BJ (cell line): ENCODE data around the gene EFCAB8. TPM values are rescaled to one million over a fixed set of nuclear protein-coding genes. Genes with fewer than 3 reads are reported as not detected.
"Not testable (repeated sequence)": the region's sequence is repeated elsewhere in the genome, so short reads cannot be mapped to it uniquely, and the experiment has no call there.

Experiments used
- CTCF ChIA-PET: fragments of 350-600 bp; formaldehyde crosslinking; extraction: SDS; loops from one replicate; lab custom pipeline; 2021; ENCODE audit warnings: antibody characterized with exemption, inconsistent platforms; lab: Yijun Ruan, JAX
- POLR2A ChIA-PET: fragments of 300-600 bp; sonication (Branson Sonifier 250); formaldehyde crosslinking; extraction: SDS; loops from one replicate; lab custom pipeline; 2021; ENCODE audit warnings: antibody characterized with exemption; lab: Charles Lee
- DNase-seq: peaks from one replicate; pipeline ENCODE4 v3.0.0-alpha.2; 2011; ENCODE audit warnings: low read depth
- H3K27me3 ChIP-seq: 2 replicates; pipeline ENCODE4 v1.6.0; 2011; ENCODE audit warnings: low read length; ENCODE audit not compliant: control insufficient read depth, insufficient read depth
- H3K36me3 ChIP-seq: 2 replicates; pipeline ENCODE4 v1.5.1; 2011; ENCODE audit warnings: low read length; ENCODE audit not compliant: control insufficient read depth, insufficient read depth
- H3K4me3 ChIP-seq: 2 replicates; pipeline ENCODE4 v1.5.1; 2011; ENCODE audit warnings: low read depth, mild to moderate bottlenecking, control low read depth, low read length
- polyA plus RNA-seq: library from polyadenylated mRNA; depleted of rRNA; stranded (reverse); fragments of >200 nt; gene quantifications from 2 replicates; pipeline ENCODE4 v1.2.3, GENCODE V29; 2011
- TF ChIP-seq, protein P1 (sequence below): IDR thresholded peaks from 2 replicates; pipeline ENCODE4 v1.5.1; 2011; ENCODE audit warnings: low read depth, mild to moderate bottlenecking, control low read depth, inconsistent platforms, low read length, moderate library complexity; ENCODE audit not compliant: insufficient read depth

EFCAB8 gene
- polyA plus RNA-seq, 1 experiment = not detected

DNA sequence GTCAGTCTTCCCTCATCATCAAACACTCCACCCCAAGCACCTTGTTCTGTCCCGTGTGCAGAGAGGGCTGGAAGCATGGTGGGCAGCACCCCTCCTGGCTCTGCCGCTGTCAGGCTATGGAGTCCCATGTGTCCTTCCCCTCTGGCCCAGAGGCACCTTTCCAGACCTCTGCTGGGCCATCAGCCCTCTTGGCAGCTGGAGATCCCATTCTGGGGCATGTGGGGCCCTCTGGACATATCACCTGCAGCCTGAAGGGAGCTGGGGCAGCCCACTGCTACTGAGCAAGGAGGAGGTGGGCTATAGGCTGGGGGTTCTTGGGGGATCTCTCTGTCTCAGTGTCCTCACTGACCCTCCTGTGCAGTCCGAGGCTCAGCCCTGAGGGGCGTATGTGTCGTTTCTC is 103.3 kb downstream of the EFCAB8 start:
- H3K4me3 ChIP-seq = no peak overlapping the region
- ChIA-PET POLR2A (no interaction called here), CTCF (interaction anchor here (1.7 kb wide), 1 partner anchor 17 kb away, joined by 5 read pairs; no protein-coding TSS in a partner anchor)
- H3K36me3 ChIP-seq = no peaks in the 10 kb centered on the region
- TF ChIP-seq, protein P1, sequence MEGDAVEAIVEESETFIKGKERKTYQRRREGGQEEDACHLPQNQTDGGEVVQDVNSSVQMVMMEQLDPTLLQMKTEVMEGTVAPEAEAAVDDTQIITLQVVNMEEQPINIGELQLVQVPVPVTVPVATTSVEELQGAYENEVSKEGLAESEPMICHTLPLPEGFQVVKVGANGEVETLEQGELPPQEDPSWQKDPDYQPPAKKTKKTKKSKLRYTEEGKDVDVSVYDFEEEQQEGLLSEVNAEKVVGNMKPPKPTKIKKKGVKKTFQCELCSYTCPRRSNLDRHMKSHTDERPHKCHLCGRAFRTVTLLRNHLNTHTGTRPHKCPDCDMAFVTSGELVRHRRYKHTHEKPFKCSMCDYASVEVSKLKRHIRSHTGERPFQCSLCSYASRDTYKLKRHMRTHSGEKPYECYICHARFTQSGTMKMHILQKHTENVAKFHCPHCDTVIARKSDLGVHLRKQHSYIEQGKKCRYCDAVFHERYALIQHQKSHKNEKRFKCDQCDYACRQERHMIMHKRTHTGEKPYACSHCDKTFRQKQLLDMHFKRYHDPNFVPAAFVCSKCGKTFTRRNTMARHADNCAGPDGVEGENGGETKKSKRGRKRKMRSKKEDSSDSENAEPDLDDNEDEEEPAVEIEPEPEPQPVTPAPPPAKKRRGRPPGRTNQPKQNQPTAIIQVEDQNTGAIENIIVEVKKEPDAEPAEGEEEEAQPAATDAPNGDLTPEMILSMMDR = no peak
- peaks cover 3% of the 10 kb centered on the region; the same call in 1 of the 2 replicates for H3K27me3 ChIP-seq
- no peak for DNase-seq

DNA sequence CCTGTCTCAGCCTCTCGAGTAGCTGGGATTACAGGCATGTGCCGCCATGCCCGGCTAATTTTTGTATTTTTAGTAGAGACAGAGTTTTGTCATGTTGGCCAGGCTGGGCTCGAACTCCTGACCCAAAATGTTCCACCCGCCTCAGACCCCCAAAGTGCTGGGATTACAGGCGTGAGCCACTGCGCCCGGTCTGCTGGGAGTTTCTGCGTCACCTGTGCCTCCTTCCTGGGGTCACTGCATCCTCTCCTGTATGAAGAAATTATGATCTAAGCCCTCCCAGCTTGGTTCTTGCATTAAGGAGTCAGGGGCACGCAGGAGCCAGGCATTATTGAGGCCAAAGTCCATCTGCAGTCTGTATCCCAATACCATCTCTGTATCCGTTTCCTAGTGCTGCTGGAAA is 103.9 kb downstream of the EFCAB8 start:
- H3K27me3 ChIP-seq, H3K4me3 ChIP-seq, DNase-seq, H3K36me3 ChIP-seq, POLR2A ChIA-PET: not testable (repeated sequence)
- CTCF ChIA-PET = interaction anchor here (1.7 kb wide), 1 partner anchor 17 kb away, joined by 5 read pairs; no protein-coding TSS in a partner anchor

DNA sequence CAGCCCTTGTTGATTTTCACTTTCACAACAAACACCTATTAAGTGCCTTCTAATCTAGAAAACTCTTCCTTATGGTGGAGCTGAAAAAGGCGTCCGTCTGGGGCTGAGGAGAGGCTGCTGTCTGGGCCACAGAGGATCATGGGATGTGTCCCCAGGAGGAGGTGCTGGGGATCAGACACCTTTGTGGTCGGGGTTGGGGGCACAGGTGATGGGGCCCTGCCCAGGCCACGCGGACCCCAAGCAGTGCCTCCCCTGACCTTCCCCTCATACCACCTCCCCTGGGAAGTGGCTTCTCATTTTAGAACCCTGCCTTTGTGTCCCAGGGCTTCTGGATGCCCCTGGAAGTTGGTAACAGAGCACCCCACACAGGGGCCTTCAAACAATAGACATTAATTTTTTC is 104.5 kb downstream of the EFCAB8 start:
- Histone ChIP-seq H3K27me3 (peaks cover 3% of the 10 kb centered on the region; the same call in 1 of the 2 replicates), H3K36me3 (no peaks in the 10 kb centered on the region), H3K4me3 (no peak overlapping the region)
- ChIA-PET CTCF (interaction anchor here (1.7 kb wide), 1 partner anchor 18 kb away, joined by 5 read pairs; no protein-coding TSS in a partner anchor), POLR2A (no interaction called here)
- DNase-seq = no peak
- TF ChIP-seq, protein P1 = no peak

DNA sequence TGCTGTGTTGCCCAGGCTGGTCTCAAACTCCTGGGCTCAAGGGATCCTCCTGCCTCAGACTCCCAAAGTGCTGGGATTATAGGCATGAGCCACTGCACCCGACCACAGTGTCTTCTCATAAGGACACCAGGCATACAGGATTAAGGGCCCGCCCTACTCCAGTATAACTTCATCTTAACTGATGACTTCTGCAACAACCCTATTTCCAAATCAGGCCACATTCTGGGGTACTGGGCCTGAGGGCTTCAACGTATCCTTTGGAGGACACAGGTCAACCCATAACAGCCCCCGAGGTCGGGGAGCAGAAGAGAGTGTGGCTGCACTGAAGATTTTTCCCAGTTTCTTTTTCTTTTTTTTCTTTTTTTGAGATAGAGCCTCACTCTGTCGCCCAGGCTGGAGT is 105.9 kb downstream of the EFCAB8 start:
- H3K36me3 ChIP-seq = no peaks in the 10 kb centered on the region
- peaks cover 3% of the 10 kb centered on the region; the same call in 1 of the 2 replicates for H3K27me3 ChIP-seq
- TF ChIP-seq, protein P1 = no peak
- no peak for DNase-seq
- no peak overlapping the region for H3K4me3 ChIP-seq
- POLR2A ChIA-PET = no interaction called here
- CTCF ChIA-PET = no interaction called here

DNA sequence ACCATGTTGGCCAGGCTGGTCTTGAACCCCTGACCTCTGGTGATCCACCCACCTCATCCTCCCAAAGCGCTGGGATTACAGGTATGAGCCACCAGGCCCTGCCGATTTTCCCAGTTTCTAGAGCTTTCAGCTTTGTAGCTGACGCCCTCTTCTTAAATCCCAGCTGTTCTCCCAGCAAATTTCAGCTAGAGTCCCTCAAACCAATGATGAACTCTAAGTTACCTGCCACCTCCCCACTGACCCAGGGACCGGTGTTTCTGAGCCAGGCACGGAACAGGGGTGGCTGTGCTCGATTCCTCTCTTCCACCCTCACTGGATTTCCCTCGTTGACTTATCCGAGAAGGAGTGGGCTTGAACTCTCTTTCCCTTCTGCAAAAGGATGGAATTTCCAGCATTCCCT is 106.4 kb downstream of the EFCAB8 start:
- DNase-seq = no peak
- ChIA-PET POLR2A (no interaction called here), CTCF (no interaction called here)
- Histone ChIP-seq H3K4me3 (no peak overlapping the region), H3K27me3 (peaks cover 3% of the 10 kb centered on the region; the same call in 1 of the 2 replicates), H3K36me3 (no peaks in the 10 kb centered on the region)
- TF ChIP-seq, protein P1 = no peak
